H9 (cell line): ENCODE data around the gene SECISBP2. TPM values are rescaled to one million over a fixed set of nuclear protein-coding genes. Genes with fewer than 3 reads are reported as not detected.

Experiments used
- DNase-seq: peaks from one replicate; pipeline ENCODE4 v3.0.0-alpha.2; 2017
- H2AFZ ChIP-seq: one replicate; pipeline ENCODE4 v1.6.1; 2013; ENCODE audit warnings: mild to moderate bottlenecking, low read length, control low read depth, moderate library complexity
- H2AK5ac ChIP-seq: 2 replicates; pipeline ENCODE4 v1.6.1; 2013; ENCODE audit warnings: low read length, control low read depth, mixed read lengths; ENCODE audit not compliant: insufficient read length
- H2BK120ac ChIP-seq: one replicate; pipeline ENCODE4 v1.6.1; 2013; ENCODE audit warnings: low read depth, mild to moderate bottlenecking, low read length, control low read depth, inconsistent platforms; ENCODE audit not compliant: poor library complexity, severe bottlenecking
- H2BK12ac ChIP-seq: 2 replicates; pipeline ENCODE4 v1.6.1; 2013; ENCODE audit warnings: low read length, control low read depth, mixed read lengths, low read depth; ENCODE audit not compliant: insufficient read length
- H2BK15ac ChIP-seq: 2 replicates; pipeline ENCODE4 v1.6.1; 2013; ENCODE audit warnings: low read depth, low read length, control low read depth
- H2BK20ac ChIP-seq: one replicate; pipeline ENCODE4 v1.6.1; 2013; ENCODE audit warnings: low read depth, mild to moderate bottlenecking, low read length, control low read depth, inconsistent platforms; ENCODE audit not compliant: poor library complexity, severe bottlenecking
- H2BK5ac ChIP-seq: 2 replicates; pipeline ENCODE4 v1.6.1; 2013; ENCODE audit warnings: low read length, control low read depth, mixed read lengths; ENCODE audit not compliant: insufficient read length
- H3K14ac ChIP-seq: 2 replicates; pipeline ENCODE4 v1.6.1; 2013; ENCODE audit warnings: low read length, control low read depth; ENCODE audit not compliant: insufficient read depth
- H3K18ac ChIP-seq: 2 replicates; pipeline ENCODE4 v1.6.1; 2013; ENCODE audit warnings: low read depth, mild to moderate bottlenecking, mixed read lengths, low read length, control low read depth; ENCODE audit not compliant: insufficient read length
- H3K23ac ChIP-seq: 2 replicates; pipeline ENCODE4 v1.6.1; 2013; ENCODE audit warnings: low read length, control low read depth, mixed read lengths, low read depth; ENCODE audit not compliant: insufficient read length
- H3K23me2 ChIP-seq: 2 replicates; pipeline ENCODE4 v1.6.1; 2013; ENCODE audit warnings: low read depth, mild to moderate bottlenecking, mixed read lengths, low read length, control low read depth; ENCODE audit not compliant: insufficient read length, poor library complexity, severe bottlenecking
- H3K27ac ChIP-seq: 2 replicates; pipeline ENCODE4 v1.5.1; 2013; ENCODE audit warnings: low read length, control low read depth, mixed read lengths, low read depth; ENCODE audit not compliant: insufficient read length
- H3K27me3 ChIP-seq: 2 replicates; pipeline ENCODE4 v1.6.1; 2013; ENCODE audit warnings: low read length, control low read depth, inconsistent platforms; ENCODE audit not compliant: insufficient read depth
- H3K4ac ChIP-seq: 2 replicates; pipeline ENCODE4 v1.6.1; 2013; ENCODE audit warnings: low read depth, mild to moderate bottlenecking, control low read depth, inconsistent platforms, low read length, moderate library complexity
- H3K4me1 ChIP-seq: 2 replicates; pipeline ENCODE4 v1.6.1; 2013; ENCODE audit warnings: low read length, control low read depth, inconsistent platforms; ENCODE audit not compliant: insufficient read depth
- H3K4me2 ChIP-seq: 2 replicates; pipeline ENCODE4 v1.6.1; 2013; ENCODE audit warnings: low read length, control low read depth, mixed read lengths; ENCODE audit not compliant: insufficient read length, insufficient read depth
- H3K56ac ChIP-seq: 2 replicates; pipeline ENCODE4 v1.6.1; 2013; ENCODE audit warnings: low read depth, mild to moderate bottlenecking, mixed read lengths, low read length, control low read depth; ENCODE audit not compliant: insufficient read length
- H3K79me1 ChIP-seq: 2 replicates; pipeline ENCODE4 v1.6.1; 2013; ENCODE audit warnings: low read depth, mild to moderate bottlenecking, moderate library complexity, low read length, control low read depth, inconsistent platforms; ENCODE audit not compliant: insufficient read depth, poor library complexity, severe bottlenecking
- H3K79me2 ChIP-seq: 2 replicates; pipeline ENCODE4 v1.6.1; 2013; ENCODE audit warnings: low read length, control low read depth, inconsistent platforms; ENCODE audit not compliant: insufficient read depth
- H3K9ac ChIP-seq: 2 replicates; pipeline ENCODE4 v1.6.1; 2013; ENCODE audit warnings: low read length, control low read depth, mixed read lengths; ENCODE audit not compliant: insufficient read length; ENCODE audit errors: extremely low read depth
- H3K9me3 ChIP-seq: one replicate; pipeline ENCODE4 v1.6.1; 2013; ENCODE audit warnings: low read depth, low read length, inconsistent platforms; ENCODE audit not compliant: control insufficient read depth
- H3T11ph ChIP-seq: one replicate; pipeline ENCODE4 v1.6.1; 2013; ENCODE audit warnings: mild to moderate bottlenecking, low read length, control low read depth, inconsistent platforms
- H4K20me1 ChIP-seq: one replicate; pipeline ENCODE4 v1.6.1; 2013; ENCODE audit not compliant: control insufficient read depth, insufficient read length, insufficient read depth
- H4K5ac ChIP-seq: 2 replicates; pipeline ENCODE4 v1.6.1; 2013; ENCODE audit warnings: low read depth, mild to moderate bottlenecking, mixed read lengths, low read length, control low read depth; ENCODE audit not compliant: insufficient read length
- H4K8ac ChIP-seq: replicated peaks from 2 replicates; pipeline ENCODE4 v1.6.1; 2013; ENCODE audit warnings: low read length, control low read depth, mixed read lengths, low read depth; ENCODE audit not compliant: insufficient read length
- H4K91ac ChIP-seq: 2 replicates; pipeline ENCODE4 v1.6.1; 2013; ENCODE audit warnings: low read depth, mild to moderate bottlenecking, moderate library complexity, mixed read lengths, low read length, control low read depth; ENCODE audit not compliant: insufficient read length
- H3K27ac Mint-ChIP-seq, 3 experiments: 2 replicates in 2 of 3; 3 replicates in 1 of 3; pipeline ENCODE4 v1.8.0; 2020 to 2021; ENCODE audit warnings: mixed read lengths in 3 of 3, mild to moderate bottlenecking in 1 of 3, moderate library complexity in 1 of 3
- H3K27me3 Mint-ChIP-seq: 2 replicates; pipeline ENCODE4 v1.8.0; 2021; ENCODE audit warnings: low read depth, mild to moderate bottlenecking, moderate library complexity, mixed read lengths
- H3K36me3 Mint-ChIP-seq, 3 experiments: 2 replicates in 2 of 3; 3 replicates in 1 of 3; pipeline ENCODE4 v1.8.0; 2020 to 2021; ENCODE audit warnings: low read depth in 3 of 3, mixed read lengths in 3 of 3; ENCODE audit not compliant: insufficient read depth in 1 of 3
- H3K4me1 Mint-ChIP-seq, 2 experiments: 2 replicates each; pipeline ENCODE4 v1.8.0; 2020; ENCODE audit warnings: mixed read lengths in 2 of 2
- H3K4me3 Mint-ChIP-seq, 2 experiments: 2 replicates in 1 of 2; 3 replicates in 1 of 2; pipeline ENCODE4 v1.8.0; 2020 to 2021; ENCODE audit warnings: mild to moderate bottlenecking in 2 of 2, mixed read lengths in 2 of 2, moderate library complexity in 1 of 2
- H3K9me3 Mint-ChIP-seq, 2 experiments: 2 replicates in 1 of 2; 3 replicates in 1 of 2; pipeline ENCODE4 v1.8.0; 2020; ENCODE audit warnings: mild to moderate bottlenecking in 2 of 2, mixed read lengths in 2 of 2, moderate library complexity in 1 of 2
- WGBS: extraction: QIAGEN DNeasy Blood & Tissue Kit; methylation state at CpG from one replicate; pipeline ENCODE4 v1.1.7; 2013; ENCODE audit warnings: missing lambda C conversion rate, low lambda C conversion rate, mixed read lengths; ENCODE audit not compliant: insufficient read length; ENCODE audit errors: extremely low coverage; 5-methylcytosine and 5-hydroxymethylcytosine counted together
- total RNA-seq: library from RNA; stranded (reverse); gene quantifications from 2 replicates; pipeline ENCODE4 v1.2.1, GENCODE V29; 2021
- TF ChIP-seq, protein P1 (sequence below): fragments of 200-600 bp; sonication (generic); conservative IDR thresholded peaks from 3 replicates; pipeline ENCODE4 v1.8.0; 2021; ENCODE audit warnings: antibody characterized with exemption, mild to moderate bottlenecking

SECISBP2 gene
- total RNA-seq, 1 experiment from 2014 or later = 62.7 TPM

DNA sequence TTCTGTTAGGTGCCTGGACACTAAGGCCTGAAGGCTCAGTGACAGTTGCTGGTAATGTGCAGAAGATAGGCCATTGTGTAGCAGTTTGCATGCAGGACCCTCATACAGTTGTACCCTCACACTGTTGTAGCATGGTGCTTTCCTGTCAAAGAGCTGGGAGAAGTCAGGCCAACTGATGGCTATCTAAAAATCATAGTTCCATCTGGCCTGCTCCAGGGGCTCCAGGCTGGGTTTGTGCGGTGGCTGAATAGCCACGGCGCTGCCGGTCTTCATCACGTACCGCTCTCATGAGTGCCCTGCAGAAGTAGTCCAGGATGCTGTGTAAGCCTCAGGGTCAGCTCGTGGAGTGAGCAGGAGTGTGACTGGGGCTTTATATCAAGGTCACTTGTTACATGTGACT lies 12.2 kb downstream of the SECISBP2 start:
- Mint-ChIP-seq H3K27ac (no peak overlapping the region; a peak in 1 of 7 replicates), H3K27me3 (no peaks in the 10 kb centered on the region), H3K9me3 (no peaks in the 10 kb centered on the region), H3K4me3 (no peak overlapping the region), H3K4me1 (no peaks in the 10 kb centered on the region), H3K36me3 (peaks cover 37 to 88% (median 73%) of the 10 kb centered on the region in 3 experiments; a peak in 6 of 7 replicates)
- Histone ChIP-seq H3K4ac (no peak overlapping the region), H2BK120ac (no peak overlapping the region), H4K8ac (no peak overlapping the region), H3K18ac (no peak overlapping the region), H3K9ac (no peak overlapping the region), H3K56ac (no peak overlapping the region), H2BK20ac (no peak overlapping the region), H4K20me1 (no peaks in the 10 kb centered on the region), H4K5ac (no peak overlapping the region), H3K79me2 (no peaks in the 10 kb centered on the region), H4K91ac (no peak overlapping the region), H3K23ac (no peak overlapping the region), H3K27ac (no peak overlapping the region), H3K27me3 (no peaks in the 10 kb centered on the region), H3K23me2 (no peaks in the 10 kb centered on the region), H3K4me2 (no peak overlapping the region), H3K4me1 (no peaks in the 10 kb centered on the region), H3K14ac (no peak overlapping the region), H3K79me1 (no peaks in the 10 kb centered on the region), H2AK5ac (no peak overlapping the region), H2BK15ac (no peak overlapping the region), H3T11ph (no peak overlapping the region), H2BK5ac (no peak overlapping the region), H3K9me3 (no peaks in the 10 kb centered on the region), H2BK12ac (no peak overlapping the region), H2AFZ (no peak overlapping the region)
- no peak for DNase-seq
- WGBS = no CpG with 5 or more reads among the region's 7 CpGs
- TF ChIP-seq, protein P1, sequence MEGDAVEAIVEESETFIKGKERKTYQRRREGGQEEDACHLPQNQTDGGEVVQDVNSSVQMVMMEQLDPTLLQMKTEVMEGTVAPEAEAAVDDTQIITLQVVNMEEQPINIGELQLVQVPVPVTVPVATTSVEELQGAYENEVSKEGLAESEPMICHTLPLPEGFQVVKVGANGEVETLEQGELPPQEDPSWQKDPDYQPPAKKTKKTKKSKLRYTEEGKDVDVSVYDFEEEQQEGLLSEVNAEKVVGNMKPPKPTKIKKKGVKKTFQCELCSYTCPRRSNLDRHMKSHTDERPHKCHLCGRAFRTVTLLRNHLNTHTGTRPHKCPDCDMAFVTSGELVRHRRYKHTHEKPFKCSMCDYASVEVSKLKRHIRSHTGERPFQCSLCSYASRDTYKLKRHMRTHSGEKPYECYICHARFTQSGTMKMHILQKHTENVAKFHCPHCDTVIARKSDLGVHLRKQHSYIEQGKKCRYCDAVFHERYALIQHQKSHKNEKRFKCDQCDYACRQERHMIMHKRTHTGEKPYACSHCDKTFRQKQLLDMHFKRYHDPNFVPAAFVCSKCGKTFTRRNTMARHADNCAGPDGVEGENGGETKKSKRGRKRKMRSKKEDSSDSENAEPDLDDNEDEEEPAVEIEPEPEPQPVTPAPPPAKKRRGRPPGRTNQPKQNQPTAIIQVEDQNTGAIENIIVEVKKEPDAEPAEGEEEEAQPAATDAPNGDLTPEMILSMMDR = no peak
